ENCODE results near the gene MIS18A. TPM values are rescaled to one million over a fixed set of nuclear protein-coding genes. Genes with fewer than 3 reads are reported as not detected.

MIS18A gene
- total RNA-seq, 1 experiment from 2014 or later: 17.5 TPM

DNA sequence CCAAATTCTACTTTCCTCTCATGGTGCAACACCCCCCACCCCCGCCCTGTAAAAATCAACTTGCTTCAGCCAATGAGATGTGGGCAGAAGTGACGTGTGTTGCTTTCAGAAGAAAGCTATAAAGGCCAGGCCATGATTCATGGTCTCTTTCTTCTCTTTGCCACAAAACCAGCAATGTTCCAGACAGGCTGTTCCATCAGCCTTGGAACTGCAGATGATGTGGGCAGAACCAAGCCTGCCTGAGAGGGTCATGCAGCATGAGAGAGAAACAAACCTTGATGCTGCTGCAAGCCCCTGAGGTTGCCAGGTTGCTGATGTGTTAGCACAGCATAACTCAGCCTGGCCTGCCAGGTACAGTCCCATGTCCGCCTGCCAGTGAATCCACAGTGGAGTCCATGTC lies 41.8 kb downstream of the MIS18A start:
- H3K27me3 ChIP-seq (ENCODE audit: insufficient read depth, low read depth): peaks cover 47% of the 10 kb centered on the region
- DNase-seq: no peak
- ChIA-PET CTCF (no interaction called here), POLR2A (ENCODE audit: unreplicated experiment) (no interaction called here)
- no peaks in the 10 kb centered on the region for H3K4me1 ChIP-seq (replicated peaks; ENCODE audit: insufficient read depth)
- H3F3A ChIP-seq (ENCODE audit: insufficient read depth, low read depth): no peaks in the 10 kb centered on the region
- no peak for TF ChIP-seq EZH2 (IDR thresholded peaks at IDR 0.05; ENCODE audit: low read depth)
- TF ChIP-seq, protein P1, sequence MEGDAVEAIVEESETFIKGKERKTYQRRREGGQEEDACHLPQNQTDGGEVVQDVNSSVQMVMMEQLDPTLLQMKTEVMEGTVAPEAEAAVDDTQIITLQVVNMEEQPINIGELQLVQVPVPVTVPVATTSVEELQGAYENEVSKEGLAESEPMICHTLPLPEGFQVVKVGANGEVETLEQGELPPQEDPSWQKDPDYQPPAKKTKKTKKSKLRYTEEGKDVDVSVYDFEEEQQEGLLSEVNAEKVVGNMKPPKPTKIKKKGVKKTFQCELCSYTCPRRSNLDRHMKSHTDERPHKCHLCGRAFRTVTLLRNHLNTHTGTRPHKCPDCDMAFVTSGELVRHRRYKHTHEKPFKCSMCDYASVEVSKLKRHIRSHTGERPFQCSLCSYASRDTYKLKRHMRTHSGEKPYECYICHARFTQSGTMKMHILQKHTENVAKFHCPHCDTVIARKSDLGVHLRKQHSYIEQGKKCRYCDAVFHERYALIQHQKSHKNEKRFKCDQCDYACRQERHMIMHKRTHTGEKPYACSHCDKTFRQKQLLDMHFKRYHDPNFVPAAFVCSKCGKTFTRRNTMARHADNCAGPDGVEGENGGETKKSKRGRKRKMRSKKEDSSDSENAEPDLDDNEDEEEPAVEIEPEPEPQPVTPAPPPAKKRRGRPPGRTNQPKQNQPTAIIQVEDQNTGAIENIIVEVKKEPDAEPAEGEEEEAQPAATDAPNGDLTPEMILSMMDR (conservative IDR thresholded peaks at IDR 0.05): no peak
- no peaks in the 10 kb centered on the region for H3K79me2 ChIP-seq (ENCODE audit: low read depth)
- no peak overlapping the region for H3K27ac ChIP-seq
- no peaks in the 10 kb centered on the region for H4K20me1 ChIP-seq (ENCODE audit: insufficient read depth)
- no TSS peak for BruUV-seq (replicated peaks)
- H3K36me3 ChIP-seq (ENCODE audit: low read depth): no peaks in the 10 kb centered on the region
- H3K9me2 ChIP-seq (ENCODE audit: insufficient read depth): no peaks in the 10 kb centered on the region
- no peaks in the 10 kb centered on the region for H3K9me3 ChIP-seq (ENCODE audit: insufficient read depth, low read depth)
- H3K4me2 ChIP-seq: no peak overlapping the region
- intact Hi-C loops (cut with micrococcal nuclease; ENCODE audit: unreplicated experiment): no loop called here
- no peak overlapping the region for H2AFZ ChIP-seq
- H3K4me3 ChIP-seq: no peak overlapping the region

DNA sequence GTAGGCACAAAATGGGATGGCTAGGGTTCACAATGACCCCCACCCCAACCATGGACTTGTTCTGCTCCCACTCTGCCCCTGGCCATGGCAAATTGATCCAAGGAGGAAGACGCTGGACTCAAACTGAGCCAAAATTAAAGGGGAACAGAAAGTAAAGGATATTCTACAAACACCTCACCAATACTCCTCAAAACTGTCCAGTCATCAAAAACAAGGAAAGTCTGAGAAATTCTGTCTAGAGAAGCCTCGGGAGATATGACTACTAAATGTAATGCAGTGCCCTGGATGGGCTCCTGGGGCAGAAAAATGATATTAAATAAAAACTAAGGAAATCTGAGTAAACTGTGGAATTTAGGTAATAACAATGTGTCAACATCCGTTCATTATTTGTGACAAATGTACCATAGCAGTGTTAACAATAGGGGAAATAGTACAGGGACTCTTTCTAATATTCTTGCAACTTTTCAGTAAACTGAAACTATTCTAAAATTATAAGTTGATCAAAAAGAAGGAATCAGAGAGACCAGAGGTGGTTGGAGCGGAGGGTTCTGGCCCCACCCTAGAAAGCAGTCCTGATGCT lies 45.0 kb downstream of the MIS18A start:
- intact Hi-C loops (cut with micrococcal nuclease; ENCODE audit: unreplicated experiment): no loop called here
- no peaks in the 10 kb centered on the region for H4K20me1 ChIP-seq (ENCODE audit: insufficient read depth)
- TF ChIP-seq, protein P1 (conservative IDR thresholded peaks at IDR 0.05): no peak
- no peak for TF ChIP-seq EZH2 (IDR thresholded peaks at IDR 0.05; ENCODE audit: low read depth)
- no peak overlapping the region for H2AFZ ChIP-seq
- peaks cover 19% of the 10 kb centered on the region; the same call in 1 of the 2 replicates for H3K27me3 ChIP-seq (ENCODE audit: insufficient read depth, low read depth)
- H3K79me2 ChIP-seq (ENCODE audit: low read depth): no peaks in the 10 kb centered on the region
- ChIA-PET CTCF (no interaction called here), POLR2A (ENCODE audit: unreplicated experiment) (no interaction called here)
- DNase-seq: no peak
- no peaks in the 10 kb centered on the region for H3F3A ChIP-seq (ENCODE audit: insufficient read depth, low read depth)
- no peaks in the 10 kb centered on the region for H3K9me3 ChIP-seq (ENCODE audit: insufficient read depth, low read depth)
- no peaks in the 10 kb centered on the region for H3K9me2 ChIP-seq (ENCODE audit: insufficient read depth)
- H3K36me3 ChIP-seq (ENCODE audit: low read depth): no peaks in the 10 kb centered on the region
- no peak overlapping the region for H3K27ac ChIP-seq
- BruUV-seq (replicated peaks): no TSS peak
- no peak overlapping the region for H3K4me2 ChIP-seq
- H3K4me3 ChIP-seq: no peak overlapping the region
- H3K4me1 ChIP-seq (replicated peaks; ENCODE audit: insufficient read depth): no peaks in the 10 kb centered on the region

DNA sequence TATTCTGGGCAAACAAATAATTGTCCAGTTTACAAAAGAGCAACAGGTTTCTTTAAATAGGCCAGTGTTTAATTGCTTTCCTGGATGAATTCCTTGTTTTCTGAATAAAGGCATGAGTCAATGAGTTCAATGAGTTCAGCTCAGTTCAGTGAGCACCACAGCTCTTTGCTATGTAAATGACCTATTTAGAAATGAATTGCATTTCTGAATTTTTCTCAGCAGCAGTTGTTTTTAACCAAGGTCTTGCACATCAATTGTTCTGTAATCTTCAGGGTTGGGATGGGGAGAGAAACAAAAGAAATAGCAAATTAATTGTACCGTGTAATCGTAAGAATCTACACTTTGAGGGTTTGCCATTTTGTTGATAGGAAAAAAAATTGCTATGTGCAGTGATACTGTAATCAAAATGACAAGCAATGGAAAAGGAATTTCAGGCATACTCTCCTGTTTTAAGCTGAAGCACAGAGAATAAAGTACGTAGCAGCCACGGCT lies 45.7 kb downstream of the MIS18A start:
- H3K27me3 ChIP-seq (ENCODE audit: insufficient read depth, low read depth): peaks cover 14% of the 10 kb centered on the region; the same call in 1 of the 2 replicates
- no peak for DNase-seq
- H3K79me2 ChIP-seq (ENCODE audit: low read depth): no peaks in the 10 kb centered on the region
- ChIA-PET POLR2A (ENCODE audit: unreplicated experiment) (no interaction called here), CTCF (no interaction called here)
- no peaks in the 10 kb centered on the region for H3F3A ChIP-seq (ENCODE audit: insufficient read depth, low read depth)
- no peaks in the 10 kb centered on the region for H3K9me3 ChIP-seq (ENCODE audit: insufficient read depth, low read depth)
- H3K4me1 ChIP-seq (replicated peaks; ENCODE audit: insufficient read depth): no peaks in the 10 kb centered on the region
- no peaks in the 10 kb centered on the region for H3K36me3 ChIP-seq (ENCODE audit: low read depth)
- no TSS peak for BruUV-seq (replicated peaks)
- no peak overlapping the region for H2AFZ ChIP-seq
- H3K4me2 ChIP-seq: no peak overlapping the region
- TF ChIP-seq EZH2 (IDR thresholded peaks at IDR 0.05; ENCODE audit: low read depth): no peak
- TF ChIP-seq, protein P1 (conservative IDR thresholded peaks at IDR 0.05): no peak
- no peak overlapping the region for H3K27ac ChIP-seq
- no peak overlapping the region for H3K4me3 ChIP-seq
- H3K9me2 ChIP-seq (ENCODE audit: insufficient read depth): no peaks in the 10 kb centered on the region
- no peaks in the 10 kb centered on the region for H4K20me1 ChIP-seq (ENCODE audit: insufficient read depth)
- intact Hi-C loops (cut with micrococcal nuclease; ENCODE audit: unreplicated experiment): no loop called here
